ENCODE measurements around the gene LRRN2.
"Not testable (repeated sequence)": the region's sequence is repeated elsewhere in the genome, so short reads cannot be mapped to it uniquely, and the experiment has no call there.

LRRN2 gene

DNA sequence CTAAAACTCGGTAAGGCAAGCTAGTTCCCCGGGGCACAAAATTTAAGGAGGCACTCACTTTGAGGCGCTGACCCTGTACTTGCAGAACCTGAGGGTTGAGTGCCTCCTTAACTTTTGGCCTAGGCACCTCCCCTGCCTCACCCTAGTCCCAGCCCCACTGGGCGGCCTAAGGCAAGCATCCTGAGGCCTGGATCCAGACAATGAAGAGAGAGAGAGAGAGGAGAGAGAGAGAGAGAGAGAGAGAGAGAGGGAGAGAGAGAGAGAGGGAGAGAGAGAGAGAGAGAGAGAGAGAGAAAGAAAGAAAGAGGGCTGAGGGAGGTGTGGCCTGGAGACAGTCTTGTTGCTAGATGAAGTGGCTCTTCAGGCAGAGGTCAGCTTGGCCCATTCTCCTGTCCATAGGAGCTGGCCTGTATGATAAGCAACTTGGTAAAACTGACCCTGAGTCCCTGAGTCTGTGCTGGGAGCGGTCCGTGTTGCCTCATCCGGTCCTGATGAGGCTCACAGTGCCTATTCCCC lies 7.4 kb upstream of the LRRN2 start:
- DNase-seq (ENCODE audit: low read depth, low spot score) = peak; percentile 74

DNA sequence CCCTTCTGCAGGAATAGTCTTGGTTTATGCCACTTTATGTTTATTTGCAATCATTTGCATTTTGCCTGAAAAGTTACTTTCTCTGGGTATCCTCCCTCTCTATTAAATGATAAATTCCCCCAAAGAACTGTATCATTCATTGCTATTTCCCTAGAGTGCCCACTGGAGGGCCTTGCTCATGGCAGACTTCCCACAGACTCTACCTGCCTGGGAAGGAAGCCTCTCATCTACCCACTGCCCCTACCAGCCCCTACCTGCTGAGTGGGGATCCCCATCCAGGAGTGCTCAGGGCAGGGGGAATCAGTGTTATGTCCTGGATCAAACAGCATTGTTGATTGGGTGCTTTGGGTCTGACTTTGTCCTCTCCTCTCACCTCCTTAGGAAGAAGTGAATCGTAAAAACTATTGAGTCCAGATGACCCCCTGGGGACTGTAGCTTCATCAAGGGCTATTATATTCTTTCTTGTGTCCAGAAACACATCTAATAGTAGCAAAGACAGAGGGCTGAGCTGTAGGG lies 6.8 kb upstream of the LRRN2 start:
- no peak for DNase-seq (ENCODE audit: low read depth, low spot score)

DNA sequence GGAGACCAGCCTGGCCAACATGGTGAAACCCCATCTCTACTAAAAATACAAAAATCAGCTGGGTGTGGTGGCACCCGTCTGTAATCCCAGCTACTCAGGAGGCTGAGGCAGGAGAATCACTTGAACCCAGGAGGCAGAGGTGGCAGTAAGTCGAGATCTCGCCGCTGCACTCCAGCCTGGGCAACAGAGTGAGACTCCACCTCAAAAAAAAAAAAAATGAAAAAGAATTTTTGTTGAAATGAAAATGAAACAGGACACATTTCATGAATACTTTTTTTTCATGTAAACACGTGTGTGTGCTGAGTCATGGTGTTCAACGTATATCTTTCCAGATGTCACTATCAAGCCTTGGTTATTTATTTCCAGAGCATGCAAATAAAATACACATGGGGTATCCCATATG lies 5.8 kb upstream of the LRRN2 start:
- DNase-seq (ENCODE audit: low read depth, low spot score) = not testable (repeated sequence)

DNA sequence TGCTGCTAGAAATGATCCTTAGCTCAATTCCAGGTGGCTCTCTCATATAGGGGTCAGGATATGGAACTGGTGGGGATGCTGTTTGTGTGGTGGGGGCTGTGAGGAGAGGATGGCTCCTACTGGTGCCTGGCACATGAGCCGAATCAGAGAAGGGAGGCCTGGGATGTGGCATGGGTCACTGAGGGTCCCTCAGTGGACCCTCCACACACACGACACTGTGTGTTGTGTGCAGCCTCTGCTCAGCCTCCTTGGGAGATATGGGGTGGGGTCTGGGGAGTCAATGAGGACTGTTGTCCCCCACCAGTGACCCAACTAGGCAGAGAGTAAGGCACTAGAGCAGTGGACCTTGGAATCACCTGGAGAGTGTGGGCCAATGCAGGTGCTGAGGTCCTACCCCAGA lies 3.2 kb upstream of the LRRN2 start:
- no peak for DNase-seq (ENCODE audit: low read depth, low spot score)

DNA sequence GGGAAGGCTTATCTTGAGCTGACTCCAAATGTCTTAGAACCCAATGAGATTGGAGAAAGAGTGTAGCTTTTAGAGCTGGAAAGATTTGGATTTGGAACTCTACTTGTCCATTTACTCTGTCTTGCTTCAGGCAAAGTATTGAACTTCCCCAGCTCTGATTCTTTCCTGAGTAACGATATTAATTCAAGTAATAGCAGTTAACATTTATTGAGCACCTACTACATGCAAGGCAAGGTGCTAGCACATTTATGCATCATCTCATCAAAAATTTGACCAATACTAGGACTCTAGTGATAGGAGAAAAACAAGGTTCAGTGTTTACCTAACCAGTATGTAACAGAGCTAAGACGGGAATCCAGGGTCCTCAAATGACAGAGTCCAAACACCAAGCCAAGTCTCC lies 2.5 kb upstream of the LRRN2 start:
- DNase-seq (ENCODE audit: low read depth, low spot score) = no peak

DNA sequence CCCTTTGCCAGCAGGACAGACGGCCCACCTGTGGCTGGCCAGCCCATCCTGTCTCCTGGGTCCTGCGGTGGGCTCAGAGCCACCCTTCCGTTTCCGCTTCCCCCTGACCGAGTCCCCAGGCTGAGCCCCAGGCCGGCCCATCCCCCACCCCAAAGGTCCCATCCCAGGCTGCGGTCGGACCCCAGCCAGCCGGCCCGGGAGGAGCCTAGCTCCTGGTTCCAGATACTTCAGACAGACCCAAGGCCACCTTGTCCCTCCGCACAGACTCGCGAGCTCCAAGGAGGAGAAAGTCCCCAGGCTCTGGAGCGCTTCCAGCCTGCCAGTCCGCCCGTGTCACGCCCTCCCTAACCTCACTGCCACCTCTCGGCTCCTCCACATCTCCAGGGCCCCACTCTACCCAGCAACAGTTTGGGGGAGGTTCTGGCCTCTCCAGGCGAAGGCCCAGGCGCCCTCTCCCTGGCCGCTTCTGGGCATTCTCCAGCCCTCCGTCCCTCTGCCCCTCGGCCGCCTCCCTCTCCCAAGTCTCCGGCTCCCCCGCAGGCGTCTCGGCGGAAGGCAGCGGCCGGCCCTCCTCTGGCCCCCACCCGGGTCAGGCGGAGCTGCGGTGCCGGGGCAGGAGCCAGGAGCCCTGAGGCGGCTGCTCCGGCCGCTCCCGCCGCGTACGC lies 835 bp downstream of the LRRN2 start:
- DNase-seq (ENCODE audit: low read depth, low spot score) = peak; percentile 48

DNA sequence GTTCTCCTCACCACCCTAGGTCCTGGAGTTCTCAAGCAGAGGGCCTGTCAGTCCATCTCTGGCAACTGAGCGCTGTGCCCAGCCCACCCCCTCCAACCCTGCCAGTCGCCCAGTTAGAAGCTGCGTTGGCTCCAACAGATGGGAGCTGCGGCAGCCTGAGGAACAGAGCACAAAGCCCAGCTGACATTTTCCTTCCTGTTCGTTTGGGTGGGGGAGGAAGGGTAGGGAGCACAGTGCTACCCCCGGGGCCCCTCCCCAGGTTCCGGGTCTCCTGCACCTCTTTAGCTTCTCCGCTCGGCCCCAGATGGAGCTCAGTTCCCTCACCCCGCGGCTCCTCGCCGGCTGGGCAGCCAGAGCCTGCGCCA lies 1.4 kb downstream of the LRRN2 start:
- DNase-seq (ENCODE audit: low read depth, low spot score) = no peak

DNA sequence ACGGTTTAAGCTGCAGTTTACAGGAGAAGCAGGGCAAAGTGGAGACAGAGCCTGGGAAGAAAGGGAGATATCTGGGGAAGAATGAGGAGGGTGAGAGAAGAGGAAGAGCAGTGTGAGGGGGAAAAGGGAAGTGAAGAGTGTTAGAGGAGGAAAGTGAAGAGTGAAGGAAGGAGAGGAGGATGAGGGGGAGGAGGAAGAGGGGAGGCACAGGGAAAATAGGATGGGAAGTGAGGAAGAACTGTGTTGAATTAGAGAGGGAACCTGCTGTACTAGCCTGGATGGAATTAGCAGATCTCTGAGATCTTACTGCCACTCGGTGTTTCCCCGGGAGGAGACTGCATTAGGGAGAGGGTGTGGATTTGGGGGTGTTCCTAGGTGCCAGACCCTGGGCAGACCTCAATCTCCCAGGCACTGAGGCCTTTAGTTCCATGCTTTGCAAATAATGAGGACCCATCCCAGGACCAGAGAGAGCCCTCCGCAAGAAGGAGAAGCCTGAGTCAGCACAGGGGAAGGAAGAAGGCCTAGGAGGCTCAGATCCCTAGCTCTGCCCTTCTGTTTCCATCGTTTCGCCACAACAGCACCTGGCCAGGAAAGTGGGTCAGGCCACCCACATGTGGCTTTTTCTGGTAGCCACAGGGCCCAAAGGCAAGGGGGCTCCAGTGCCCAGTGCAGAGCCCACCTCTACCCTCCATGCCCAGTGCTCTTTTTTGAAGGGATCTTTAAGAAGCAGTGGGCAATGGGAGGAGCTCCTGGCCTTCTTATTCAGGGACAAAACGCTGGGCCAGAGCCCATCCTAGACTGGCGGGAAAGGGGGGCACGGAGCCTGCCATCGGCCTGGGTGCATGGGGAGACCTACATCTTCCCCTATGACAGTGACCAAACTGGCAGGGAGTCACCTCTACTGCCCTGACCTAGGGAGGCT lies 2.0 kb downstream of the LRRN2 start:
- DNase-seq (ENCODE audit: low read depth, low spot score) = no peak

DNA sequence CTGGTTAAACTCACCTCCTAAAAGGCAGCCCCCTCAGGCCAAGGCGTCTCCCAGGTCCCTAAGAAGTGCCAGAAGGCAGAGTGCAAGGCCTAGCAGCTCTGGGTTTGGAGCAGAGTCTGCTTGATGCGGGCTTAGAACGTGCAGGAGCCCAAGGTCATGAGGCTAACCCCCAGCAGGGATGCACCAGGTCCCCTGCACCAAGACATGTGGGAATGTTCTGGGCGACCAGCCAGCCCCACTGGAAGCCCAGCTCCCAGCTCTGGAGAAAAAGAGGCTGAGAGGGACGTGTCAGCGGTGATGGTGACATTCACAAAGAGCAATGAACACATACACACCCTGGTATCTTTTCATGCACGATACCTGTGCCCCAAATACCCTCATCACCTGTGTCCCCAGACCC lies 5.1 kb downstream of the LRRN2 start:
- no peak for DNase-seq (ENCODE audit: low read depth, low spot score)

DNA sequence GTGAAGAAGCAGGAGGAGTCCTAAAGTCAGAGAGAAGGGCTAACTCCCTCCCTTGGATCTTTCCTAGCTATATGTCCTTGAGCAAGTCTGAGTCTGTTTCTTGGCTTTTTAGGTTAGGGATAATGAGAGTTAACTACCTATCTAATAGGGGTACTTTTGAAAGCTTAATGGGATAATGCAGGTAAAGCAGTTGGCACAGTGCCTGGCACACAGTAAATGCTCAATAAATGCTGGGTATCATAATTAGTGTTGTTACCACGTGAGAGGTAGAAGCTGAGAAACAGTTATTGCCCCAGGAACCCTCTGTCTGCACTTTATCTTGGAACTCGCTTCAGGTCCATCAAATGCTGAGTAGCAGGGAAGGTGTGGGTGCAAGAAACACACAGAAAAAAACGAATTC lies 5.5 kb downstream of the LRRN2 start:
- DNase-seq (ENCODE audit: low read depth, low spot score) = no peak

DNA sequence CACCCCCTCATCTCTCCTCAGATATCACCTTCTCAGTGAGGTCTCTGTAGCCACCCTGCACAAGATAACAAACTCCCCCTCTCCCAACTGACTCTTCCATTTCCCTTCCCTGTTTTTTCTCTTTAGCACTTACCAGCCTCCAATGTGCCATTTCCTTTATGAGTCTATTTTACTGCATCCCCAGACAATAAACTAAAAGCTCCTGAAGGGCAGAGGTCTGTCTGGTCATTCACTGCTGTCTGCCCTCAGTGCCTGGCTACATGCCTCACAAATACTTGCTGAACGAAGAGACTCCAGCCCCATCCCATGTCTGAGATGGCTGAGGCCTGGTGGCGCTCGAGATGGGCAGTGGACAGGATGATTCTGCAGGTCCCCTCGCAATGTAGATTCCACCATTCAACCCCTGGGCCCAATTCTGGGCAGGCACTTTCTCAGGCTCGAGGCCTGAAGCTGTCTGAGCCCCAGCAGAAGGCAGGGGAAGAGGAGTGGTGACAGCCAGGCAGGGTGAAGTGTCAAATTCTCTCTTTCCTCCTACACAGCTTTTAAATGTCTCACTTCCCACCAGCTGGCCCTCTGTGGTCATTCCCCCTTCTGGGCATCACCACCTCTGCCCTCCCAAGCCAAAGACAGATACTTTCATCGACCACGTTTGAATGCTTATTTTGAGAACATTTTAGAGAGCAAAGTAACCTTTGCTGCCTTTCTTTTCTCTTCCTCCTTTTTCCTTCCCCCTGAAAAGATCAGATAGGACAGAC lies 6.6 kb downstream of the LRRN2 start:
- no peak for DNase-seq (ENCODE audit: low read depth, low spot score)

DNA sequence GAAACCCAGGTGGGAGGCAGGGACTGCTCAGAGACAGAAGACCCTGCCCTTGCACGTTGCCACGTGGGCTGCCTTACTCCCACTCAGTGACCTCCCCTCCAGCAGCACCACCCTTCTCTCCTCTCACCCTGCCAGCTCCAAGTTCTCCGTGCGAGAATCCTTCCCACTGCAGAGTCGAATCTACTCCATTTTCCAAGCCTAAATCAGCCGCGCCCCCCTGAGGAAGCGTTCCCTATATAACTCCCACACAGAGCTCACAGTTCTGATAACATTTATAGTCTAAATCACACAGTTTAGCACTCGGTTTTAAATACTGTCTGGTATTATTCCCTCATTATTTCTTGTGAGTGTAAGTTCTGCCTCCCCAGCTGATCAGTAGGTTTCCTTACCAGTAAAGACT lies 7.7 kb downstream of the LRRN2 start:
- DNase-seq (ENCODE audit: low read depth, low spot score) = no peak

DNA sequence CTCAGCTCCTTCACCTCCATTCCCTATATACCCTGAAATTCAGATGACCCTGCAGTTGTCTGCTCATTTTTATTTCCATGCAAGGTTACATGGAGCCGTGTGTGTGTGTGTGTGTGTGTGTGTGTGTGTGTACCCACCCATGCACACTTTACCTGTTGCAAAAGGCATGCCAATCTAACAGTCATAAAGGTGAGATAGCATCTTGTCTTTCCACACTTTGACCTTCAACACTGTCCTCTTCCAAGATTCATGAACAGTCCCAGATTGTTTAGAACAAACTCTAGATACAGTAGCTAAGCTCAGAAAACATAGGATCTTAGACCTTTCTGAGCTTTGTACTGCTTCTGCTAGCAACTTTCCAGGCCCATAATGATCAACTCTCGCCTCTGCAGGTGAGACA lies 9.5 kb downstream of the LRRN2 start:
- no peak for DNase-seq (ENCODE audit: low read depth, low spot score)

DNA sequence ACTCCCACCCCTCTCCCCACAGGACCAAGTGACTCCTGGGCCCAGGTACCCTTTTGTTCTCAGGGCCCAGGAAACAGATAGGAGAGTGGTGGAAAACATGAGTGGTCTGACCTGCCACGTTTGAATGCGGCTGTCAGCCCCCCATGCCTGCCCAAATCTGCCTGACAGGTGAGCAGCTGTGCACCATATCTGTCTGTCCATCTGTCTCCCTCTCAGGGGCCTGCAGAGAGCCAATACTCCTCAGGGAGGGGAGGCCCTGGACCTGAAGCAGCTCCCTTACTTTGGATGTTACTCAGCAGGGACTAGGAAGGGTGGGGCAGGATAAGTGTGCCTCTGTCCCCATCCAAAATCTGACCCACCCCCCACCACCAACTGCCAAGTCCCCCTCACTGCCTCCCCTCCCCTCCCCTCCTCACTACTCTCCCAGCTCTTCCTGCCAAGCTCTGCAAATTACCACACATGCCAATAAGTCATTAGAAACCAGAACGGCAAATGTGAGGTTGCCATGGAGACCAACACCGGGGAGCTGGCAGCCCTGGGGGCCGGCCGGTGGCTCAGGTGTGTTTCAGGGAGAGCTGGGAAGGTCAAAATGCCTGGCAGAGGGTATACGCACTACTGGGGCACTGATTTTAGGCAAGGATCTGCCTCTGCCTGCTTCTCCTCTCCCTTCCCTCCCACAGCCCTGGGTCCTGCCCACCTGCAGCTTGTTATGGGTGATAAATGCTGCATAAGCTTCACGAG lies 11.5 kb downstream of the LRRN2 start:
- DNase-seq (ENCODE audit: low read depth, low spot score) = no peak

DNA sequence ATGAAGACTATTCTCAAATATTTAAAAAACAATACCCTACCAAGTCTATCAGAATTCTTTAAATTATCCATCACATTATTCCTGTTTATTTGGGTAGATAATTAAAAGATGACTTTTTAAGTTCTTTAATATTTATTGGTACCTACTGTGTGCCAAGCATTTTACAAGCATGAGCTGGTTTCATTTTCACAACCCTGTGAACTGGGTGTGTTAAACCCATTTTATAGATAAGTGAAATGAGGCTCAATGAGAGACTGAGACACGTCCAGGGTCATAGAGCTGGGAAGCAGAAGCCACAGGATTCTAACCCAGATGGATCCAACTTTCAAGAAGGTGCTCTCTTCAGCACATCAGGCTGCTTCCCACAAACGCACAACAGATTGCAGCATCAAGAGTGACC lies 12.3 kb downstream of the LRRN2 start:
- DNase-seq (ENCODE audit: low read depth, low spot score) = no peak

DNA sequence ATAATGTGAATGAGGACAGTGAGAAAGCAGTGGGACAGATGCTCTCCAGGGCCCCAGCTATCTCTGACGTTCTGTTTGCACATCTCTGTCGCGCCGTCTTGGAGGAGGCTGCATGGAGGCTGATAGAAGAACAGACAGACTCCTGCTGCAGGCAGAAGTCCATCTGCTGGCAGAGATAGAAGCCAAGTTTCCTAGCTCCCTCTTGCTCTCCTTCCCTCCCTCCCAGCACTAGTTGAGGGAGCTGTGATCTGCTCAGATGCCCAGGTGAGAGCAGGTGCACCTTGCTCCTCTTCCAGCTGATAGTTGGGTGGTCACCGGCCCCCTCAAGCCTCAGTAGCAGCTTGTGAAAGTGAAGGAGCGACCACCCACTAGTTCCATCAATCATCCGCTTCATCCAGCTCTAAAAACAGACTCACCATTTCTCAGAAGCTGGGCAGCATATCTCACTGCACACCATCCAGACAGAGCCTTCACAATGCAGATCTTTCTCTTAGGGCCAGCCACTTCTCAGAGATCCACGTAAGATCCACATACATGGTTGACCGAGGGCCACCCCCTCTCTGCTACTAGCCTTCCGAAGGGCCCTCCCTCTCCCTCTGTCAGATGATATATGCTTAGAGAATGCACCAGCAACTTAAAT lies 12.9 kb downstream of the LRRN2 start:
- DNase-seq (ENCODE audit: low read depth, low spot score) = no peak

DNA sequence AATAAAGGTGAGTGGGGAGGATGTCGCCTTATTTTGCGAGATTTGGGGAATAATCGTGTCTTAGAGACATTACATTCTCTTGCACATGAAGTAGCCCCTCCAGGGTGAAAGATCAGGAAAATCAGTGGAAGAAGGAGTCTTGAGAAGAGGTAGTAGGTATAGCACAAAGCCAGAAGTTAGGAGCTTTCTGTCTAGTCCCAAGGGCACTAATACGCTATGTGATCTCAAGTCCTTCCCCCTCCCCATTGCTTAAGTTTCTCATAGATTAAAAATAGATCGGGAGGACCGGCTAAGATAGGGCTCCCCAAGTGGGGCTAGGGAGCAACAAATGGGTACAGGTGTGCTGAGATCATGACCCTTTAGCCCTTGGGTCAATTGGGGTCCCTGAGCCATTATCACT lies 13.5 kb downstream of the LRRN2 start:
- DNase-seq (ENCODE audit: low read depth, low spot score) = no peak

DNA sequence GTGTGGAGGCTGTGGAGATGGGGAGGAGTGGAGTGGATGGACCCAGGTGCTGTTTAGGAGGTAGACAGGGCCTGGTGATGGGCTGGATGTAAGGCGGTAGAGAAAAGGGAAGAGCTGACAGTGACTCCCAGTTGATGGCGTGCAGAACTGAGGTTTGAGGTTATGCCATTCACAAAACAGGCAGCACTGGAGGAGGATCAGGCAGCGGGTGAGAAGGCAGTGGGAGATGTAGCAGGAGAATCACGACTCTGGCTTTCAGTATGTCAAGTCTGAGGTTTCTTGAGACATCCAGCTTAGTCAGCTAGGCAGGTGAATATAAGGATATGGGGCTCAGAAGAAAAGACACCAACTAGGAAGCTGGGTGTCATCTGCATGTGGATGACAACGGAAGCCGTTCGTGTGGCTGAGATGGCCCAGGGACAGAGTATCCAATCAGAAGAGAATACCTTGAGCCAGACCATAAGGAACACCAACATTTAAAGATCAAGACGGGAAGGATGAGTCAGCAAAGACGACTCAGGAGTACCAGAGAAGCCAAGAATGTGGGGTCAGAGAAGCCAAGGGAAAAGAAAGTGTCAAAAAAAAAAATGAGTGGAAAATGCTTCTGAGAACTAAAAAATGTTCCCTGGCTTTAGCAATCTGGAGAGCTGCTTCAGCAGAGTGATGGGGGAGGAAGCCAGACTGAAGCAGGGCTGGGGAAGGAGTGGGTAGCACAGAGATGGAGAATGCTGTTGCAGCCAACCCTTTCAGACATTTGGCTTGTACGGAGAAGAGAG lies 15.2 kb downstream of the LRRN2 start:
- no peak for DNase-seq (ENCODE audit: low read depth, low spot score)

DNA sequence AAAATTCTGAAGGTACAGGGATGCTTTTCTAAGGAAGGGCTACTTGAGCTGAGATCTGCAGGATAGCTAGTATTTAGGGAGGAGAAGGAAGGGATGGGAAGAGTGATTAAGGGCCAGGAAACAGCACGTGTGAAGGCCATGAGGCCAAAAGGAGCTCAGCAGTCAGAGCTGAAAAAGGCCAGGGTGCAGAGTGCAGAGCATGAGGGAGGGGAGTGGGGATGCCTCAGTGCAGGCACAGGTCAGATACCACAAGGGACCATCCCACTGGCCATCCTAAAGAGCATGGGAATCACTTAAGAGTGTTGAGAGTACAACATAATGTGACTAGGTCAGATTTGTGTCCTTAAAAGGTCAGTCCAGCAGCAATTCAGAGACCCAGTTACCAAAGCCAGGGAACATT lies 16.0 kb downstream of the LRRN2 start:
- DNase-seq (ENCODE audit: low read depth, low spot score) = no peak

DNA sequence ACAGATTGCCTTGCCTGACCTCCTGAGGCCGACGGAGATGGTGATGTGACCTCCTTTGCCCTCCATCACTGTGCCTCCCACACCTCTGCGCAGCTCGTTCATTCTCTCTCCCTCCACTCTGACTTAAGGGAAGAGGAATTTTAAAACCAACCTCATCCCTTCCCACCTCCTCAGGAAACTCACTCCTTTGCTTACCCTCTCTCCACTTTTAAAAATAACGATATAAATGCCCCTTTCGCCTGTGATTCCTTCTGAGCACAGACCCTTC lies 21.2 kb downstream of the LRRN2 start:
- no peak for DNase-seq (ENCODE audit: low read depth, low spot score)

Measured in ELF-1 (cell line).